NCI-H446 treated with DMSO at 0.1 percent for 48 hours (cell line): ENCODE measurements around the gene SPEM3.
"Not testable (repeated sequence)": the region's sequence is repeated elsewhere in the genome, so short reads cannot be mapped to it uniquely, and the experiment has no call there.

Source experiments
- DNase-seq: peaks from one replicate; lab custom pipeline; 2025; lab: John Stamatoyannopoulos, UW

Gene SPEM3

GRCh38 chr17:7442142-7442541 lies 13.5 kb downstream of the SPEM3 start:
- DNase-seq, result no peak

DNA sequence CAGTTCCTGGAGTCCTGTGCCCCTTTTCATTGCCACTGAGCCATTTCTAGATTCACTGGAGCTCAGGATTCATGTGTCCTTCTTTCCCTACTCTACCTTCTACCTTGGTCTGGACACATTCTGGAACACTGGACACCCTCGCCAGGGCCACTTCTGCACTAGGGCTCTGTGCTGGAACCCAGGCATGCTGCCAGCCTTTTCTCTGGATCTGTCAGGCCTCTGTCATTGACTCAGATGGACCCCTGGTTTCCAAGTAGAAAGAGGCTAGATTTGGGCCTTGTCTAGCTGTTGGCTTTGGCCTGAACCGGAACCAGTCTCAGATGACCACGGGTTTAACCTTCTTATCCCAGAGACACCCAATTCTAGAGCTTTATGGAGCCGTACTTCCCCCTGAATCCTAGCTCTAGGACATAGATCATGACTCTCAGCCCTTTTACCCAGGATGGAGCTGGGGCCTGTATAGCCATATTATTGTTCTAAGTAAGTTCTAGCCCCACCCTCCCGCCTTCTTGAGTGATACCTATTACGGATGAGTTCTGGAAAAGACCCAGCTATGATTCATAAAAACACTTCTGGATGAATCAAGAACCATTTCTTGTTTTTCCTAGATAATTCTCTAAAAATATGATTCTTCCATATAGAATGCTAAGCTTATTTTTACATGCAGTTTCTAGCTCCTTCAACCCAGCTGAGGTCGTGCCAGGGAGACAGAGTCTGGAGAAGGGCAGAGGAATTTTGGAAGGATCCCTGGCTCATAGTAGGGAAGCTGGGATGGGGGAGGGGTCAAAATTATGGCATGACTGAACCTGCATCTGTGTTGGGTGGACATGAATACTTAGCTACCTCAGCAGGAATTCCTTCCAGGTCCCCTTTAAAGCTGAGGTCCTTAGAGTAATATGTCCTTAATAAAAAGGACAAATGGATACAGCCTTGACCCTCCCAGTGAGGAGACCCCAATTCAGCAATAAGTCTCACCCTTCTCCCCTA lies 15.1 kb downstream of the SPEM3 start:
- no peak for DNase-seq

DNA sequence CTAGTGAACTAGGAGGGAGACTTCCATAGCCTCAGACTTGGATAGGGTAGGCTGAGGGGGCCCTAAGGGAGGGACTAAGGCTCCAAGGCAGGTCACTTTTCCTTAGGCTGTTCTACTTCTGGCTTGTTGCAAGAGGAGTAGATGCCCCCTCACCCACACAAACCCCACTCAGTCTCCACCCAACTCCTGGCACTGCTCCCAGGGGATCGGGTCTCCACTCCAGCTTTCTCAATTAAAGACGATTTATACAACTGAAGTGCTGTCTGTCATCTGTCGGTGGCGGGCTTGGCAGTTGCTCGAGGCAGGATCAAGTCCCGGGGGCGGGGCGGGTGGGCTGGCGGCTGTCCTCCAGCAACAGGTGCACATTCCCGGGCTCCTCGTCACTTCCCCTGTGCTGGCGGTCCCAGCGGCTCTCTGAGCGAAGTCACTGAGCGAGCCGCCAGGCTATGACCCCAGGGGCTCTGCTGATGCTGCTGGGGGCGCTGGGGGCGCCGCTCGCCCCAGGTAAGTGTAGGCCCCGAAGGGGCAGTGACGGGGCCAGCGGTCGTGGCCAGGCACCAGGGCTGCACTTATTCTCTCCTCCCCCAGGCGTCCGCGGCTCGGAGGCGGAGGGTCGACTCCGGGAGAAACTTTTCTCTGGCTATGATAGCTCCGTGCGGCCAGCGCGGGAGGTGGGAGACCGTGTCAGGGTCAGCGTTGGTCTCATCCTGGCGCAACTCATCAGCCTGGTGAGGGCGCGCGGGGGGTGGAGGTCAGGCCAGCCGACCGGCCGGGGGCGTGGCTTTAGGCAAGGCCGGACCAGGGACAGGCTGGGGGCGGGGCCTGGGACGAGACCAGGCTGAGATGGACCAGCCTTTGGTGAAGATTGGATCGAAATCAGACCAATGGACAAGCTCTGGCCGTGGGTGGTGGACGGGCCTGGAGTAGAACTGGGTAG lies 16.3 kb downstream of the SPEM3 start, which contains the start of gene CHRNB1:
CHRNB1 (plus strand) TSS at position 380 of the 937 bp plus-strand sequence; CDS start at position 447, 67 bp downstream.
- peak; percentile 11 for DNase-seq

DNA sequence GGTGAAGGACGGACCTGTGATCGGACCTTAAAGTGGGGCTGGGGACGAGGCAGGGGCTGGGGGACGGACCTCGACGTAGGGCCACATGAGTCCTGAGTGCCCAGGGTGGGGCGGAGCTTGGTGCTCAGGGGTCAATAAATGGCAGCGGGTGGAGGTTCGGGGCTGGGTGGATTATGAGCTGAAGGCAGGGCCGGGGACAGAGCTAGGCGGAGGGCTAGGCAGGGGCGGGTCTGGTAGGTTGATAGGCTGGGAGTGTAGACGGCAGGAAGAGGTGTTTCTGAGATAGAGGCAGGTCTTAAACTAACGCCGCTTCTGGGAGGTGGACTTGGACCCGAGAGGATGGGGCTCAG lies 16.9 kb downstream of the SPEM3 start:
- DNase-seq, result no peak

DNA sequence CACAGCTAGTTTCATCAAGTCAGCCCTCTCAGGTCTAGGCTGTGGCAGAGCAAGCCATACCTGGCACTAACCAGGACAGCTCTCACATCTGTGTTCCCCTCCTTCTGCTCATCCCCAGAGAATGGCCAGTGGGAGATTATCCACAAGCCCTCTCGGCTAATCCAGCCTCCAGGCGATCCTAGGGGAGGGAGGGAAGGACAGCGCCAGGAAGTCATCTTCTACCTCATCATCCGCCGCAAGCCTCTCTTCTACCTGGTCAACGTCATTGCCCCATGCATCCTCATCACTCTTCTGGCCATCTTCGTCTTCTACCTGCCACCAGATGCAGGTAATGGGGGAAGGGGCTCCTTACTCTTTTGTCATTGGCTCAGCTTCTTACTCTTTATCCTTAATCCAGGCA lies 19.8 kb downstream of the SPEM3 start:
- no peak for DNase-seq

DNA sequence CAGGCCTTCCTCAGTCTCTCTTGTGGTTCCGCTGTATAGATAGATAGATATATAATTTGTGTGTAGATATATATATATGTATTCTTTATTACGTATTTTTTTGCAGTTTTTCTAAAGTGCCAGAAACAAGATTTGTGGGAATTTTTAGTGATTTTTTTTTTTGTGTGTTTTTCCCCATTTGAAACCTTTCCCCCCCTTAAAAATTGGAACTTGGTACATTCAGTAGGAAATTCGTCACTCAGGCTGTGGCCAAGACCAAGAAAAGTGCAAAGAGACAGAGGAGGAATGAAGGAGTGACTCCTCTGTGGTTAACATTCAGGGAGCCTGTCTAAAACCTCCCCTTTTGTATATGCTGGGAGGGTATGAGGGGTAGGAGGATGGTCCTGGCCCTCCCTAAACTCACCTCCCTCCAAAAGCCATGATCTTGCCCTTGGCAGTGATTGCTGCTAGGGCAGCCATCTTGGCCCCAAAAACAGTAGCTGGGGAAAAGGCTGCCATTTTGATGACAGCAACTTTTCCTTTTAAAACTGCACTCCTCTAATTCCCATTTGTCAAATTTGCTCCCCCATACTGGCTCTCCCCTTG lies 31.4 kb downstream of the SPEM3 start:
- no peak for DNase-seq

- DNase-seq, result no peak
Measured at GRCh38 chr17:7460850-7461660, 32.4 kb downstream of the SPEM3 start.

DNA sequence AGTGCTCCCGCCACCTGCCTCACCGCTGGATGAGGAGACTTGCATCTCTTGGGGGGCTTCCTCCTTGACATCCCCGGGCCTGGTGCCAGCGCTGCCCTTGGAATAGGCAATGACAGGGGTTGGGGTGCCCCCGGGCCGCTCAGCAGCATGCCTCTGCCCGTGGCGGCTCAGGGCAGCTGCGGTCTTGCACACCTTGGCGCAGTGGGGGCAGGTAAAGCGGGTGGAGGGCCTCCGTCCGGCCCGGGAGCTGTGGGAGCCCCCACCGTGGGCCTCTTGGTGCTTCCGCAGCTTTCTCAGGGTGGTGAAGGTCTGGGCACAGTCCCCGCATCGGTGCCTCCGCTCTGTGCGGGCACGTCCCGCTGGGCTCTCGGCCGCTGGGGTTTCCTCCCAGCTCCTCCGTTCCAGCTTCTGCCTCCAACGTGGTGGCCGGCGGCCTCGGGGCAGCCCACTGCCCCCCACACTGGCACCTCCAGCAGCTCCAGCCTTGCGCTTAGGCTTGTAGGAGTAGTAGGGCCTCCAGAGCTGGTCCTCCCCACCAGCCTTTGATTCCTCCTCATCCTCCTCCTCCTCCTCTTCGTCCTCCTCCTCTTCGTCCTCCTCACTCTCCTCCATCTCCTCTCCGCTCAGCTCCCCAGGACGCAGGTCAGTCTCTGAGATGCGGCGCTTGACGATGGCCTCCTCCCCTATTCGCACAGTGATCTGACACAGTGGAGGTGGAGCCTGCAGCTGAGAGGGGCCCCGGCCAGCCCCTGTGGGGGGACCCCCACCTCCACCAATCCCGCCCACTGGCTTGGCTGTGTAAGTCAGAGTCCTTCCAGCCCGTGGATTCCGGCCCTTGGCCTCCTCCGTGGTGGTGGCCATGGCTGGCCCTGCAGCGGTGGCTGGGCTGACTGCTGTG lies 34.1 kb downstream of the SPEM3 start:
- no peak for DNase-seq

DNA sequence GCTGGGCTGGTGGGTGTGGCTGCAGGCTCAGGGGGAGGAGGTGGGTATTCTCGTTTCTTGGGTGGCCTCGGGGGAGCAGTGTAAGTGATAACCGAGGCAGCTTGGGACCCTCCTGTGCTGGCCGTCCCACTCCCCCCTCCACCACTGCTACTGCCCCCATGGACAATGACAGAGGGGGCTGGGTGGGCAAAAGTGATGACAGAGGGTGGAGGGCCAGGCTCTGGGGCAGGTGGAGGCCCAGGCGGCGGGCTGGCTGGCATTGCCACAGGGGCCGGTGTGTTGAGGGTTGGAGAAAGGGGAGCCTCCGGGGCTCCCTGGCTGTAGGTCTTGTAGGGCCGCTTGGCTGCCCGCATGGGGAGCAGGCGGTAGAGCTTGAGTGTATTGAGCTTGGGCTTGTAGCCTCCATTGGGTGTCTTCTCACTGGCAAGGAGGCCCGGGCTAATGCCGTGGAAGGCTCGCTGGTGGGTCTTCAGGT lies 34.8 kb downstream of the SPEM3 start:
- DNase-seq, result no peak

- no peak for DNase-seq
Measured at GRCh38 chr17:7464081-7464480, 35.4 kb downstream of the SPEM3 start.

DNA sequence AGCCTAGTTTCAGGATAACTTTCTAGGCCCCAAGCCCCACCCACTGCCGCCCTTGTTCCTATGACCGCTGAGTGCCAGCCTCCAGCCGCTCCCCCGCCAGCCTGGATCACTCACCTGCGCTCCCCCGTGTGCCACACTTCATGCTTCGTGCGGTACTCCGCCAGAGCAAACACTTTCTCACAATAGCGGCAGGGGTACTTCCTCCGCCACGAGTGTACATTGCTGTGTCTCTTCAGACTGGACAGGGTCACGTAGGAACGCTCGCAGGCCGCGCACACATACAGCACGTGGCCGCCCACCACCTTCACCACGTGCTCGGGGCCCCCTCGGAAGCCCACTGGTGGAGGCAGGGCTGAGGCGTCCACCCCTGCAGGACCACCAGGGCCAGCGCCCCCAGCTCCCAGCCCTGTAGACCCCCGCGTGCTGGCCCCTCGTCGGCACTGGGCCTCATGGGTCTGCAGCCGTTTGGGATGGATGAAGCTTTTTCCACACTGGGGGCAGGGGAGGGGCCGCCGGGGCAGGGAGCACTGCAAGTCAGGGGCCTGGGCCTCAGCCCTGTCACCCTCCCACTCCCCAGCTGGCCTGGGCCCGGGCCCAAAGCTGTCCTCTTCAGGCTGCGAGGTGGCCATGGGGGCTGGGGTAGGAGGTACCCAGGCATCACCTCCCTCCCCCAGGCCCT lies 37.1 kb downstream of the SPEM3 start:
- DNase-seq, result no peak

DNA sequence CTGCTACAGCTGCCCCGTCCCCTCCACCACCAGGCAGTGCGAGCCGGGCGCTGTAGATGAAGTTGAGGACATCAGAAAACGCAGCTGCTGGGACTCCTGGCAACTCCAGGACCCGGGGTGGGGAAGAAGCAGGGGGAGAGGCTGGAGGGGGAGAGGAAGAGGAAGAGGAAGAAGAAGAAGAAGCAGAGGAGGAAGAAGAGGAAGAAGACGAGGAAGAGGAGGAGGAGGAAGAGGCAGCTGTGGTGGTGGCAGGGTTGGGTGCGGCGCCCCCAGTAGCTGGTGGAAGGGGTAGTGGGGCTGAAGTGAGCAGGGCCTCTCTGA lies 37.6 kb downstream of the SPEM3 start:
- no peak for DNase-seq

DNA sequence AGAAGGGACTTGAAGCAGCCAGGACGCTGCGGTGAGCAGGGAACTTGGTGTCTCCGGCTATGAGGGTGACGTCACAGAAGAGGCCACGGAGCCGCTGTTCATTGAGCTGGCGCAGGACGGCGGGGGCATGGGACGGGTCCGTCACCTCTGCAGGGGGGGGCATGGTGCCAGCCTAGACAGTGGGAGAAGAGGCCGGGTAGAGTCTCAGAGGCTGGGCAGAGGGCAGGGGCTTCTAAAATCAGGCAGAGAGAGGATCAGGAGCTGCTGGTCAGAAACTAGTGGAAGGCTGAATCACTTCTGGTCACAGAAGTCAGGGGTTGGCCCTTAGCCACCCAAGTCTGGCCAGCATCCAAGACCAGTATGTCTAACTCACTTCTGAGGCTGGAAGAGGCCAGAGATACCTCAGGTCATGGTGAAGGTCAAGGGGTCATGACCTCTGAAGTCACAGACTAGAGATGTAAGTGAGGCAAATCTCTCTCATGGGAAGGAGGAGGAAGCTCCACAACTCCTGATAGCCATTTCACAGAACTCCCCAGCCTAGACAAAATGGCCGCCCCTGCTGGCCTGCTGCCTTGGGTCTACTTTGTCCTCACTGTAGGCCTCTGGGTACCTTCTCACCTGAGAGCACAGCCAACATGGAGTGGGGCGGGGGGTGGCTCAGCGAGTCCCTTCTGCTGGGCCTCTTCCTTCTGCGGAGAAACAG lies 38.1 kb downstream of the SPEM3 start:
- DNase-seq, result no peak

GRCh38 chr17:7467498-7467897 lies 38.8 kb downstream of the SPEM3 start:
- DNase-seq, result no peak

DNA sequence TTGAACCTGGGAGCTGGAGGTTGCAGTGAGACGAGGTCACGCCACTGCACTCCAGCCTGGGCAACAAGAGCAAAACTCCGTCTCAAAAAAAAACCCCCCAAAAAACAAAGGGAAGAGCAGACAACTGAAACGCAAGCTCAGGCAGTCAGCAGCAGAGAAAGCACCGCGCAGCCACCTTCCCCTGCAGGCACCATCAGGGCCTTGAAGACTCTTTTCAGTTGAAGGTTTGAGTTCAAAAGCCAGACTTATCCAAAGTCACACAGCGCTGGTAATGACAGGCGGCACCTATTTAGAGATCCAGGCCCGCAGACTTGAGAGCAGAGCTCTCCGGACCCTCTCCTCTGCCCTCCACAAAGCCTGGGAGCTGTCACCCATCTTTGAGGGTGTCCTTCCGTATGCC lies 39.6 kb downstream of the SPEM3 start:
- no peak for DNase-seq

GRCh38 chr17:7468804-7469389 lies 40.2 kb downstream of the SPEM3 start:
- DNase-seq, result no peak

GRCh38 chr17:7469843-7470242 lies 41.2 kb downstream of the SPEM3 start:
- DNase-seq, result not testable (repeated sequence)

DNA sequence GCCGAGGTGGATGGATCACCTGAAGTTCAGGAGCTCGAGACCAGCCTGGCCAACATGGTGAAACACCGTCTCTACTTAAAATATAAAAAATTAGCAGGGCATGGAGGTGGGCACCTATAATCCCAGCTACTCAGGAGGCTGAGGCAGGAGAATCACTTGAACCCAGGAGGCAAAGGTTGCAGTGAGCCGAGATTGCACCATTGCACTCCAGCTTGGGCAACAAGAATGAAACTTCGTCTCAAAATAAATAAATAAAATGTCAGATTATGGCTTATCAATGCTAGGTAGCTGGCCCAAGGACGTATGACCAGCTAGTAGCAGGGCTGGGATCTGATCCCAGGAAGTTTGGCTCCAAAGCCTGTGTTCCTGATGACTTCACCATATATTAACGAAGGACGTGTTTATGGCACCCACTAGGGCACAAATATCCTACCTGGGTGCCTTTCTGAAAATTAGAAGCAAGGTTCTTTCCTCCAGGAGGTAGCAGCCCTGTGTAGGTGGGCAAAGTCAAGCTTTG lies 41.9 kb downstream of the SPEM3 start:
- DNase-seq, result not testable (repeated sequence)

DNA sequence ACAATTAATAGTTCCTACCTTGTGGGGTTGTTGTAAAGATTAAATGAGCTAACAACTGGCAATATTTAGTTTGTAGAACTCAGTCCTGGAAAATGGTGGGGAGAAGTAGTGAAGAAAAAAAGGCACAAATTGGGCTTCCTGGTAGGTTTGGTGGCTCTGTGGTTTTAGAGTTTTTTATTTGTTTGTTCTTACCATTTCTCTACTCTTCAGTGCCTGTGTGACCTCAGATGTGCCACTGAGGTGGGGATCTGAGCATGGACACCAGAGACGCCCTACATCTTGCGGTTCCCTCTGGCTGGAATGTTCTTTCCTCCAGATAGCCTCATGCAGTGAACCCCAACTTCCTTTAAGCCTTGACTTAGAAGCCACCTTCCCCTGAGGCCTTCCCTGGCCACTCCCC lies 43.1 kb downstream of the SPEM3 start:
- no peak for DNase-seq
